HG02938 (cell line): ENCODE data around the gene CELSR1.

Source experiments
- ATAC-seq: cut with Tn5 transposase; IDR thresholded peaks from one replicate; pipeline ENCODE4 v1.9.1; 2021; ENCODE audit warnings: mild to moderate bottlenecking, moderate library complexity; ENCODE audit not compliant: unreplicated experiment

Gene CELSR1

GRCh38 chr22:46429325-46429853, 108.0 kb downstream of the CELSR1 start:
- ATAC-seq = no peak

- no peak for ATAC-seq
Observed at GRCh38 chr22:46428602-46429324, 108.7 kb downstream of the CELSR1 start.

- no peak for ATAC-seq
Observed at GRCh38 chr22:46428171-46428570, 109.2 kb downstream of the CELSR1 start.

GRCh38 chr22:46425016-46425415, 112.4 kb downstream of the CELSR1 start:
- ATAC-seq = no peak

GRCh38 chr22:46424496-46424895, 112.9 kb downstream of the CELSR1 start:
- no peak for ATAC-seq

GRCh38 chr22:46422896-46423295, 114.5 kb downstream of the CELSR1 start:
- ATAC-seq = no peak

- ATAC-seq = no peak
Observed at GRCh38 chr22:46421267-46421666, 116.2 kb downstream of the CELSR1 start.

GRCh38 chr22:46419754-46420571, 117.5 kb downstream of the CELSR1 start:
- no peak for ATAC-seq

- ATAC-seq = no peak
Observed at GRCh38 chr22:46418827-46419226, 118.6 kb downstream of the CELSR1 start.

- ATAC-seq = no peak
Observed at GRCh38 chr22:46417769-46418168, 119.7 kb downstream of the CELSR1 start.

GRCh38 chr22:46416891-46417580, 120.4 kb downstream of the CELSR1 start:
- no peak for ATAC-seq

GRCh38 chr22:46416520-46416871, 120.9 kb downstream of the CELSR1 start:
- no peak for ATAC-seq

- ATAC-seq = no peak
Observed at GRCh38 chr22:46415776-46416519, 121.5 kb downstream of the CELSR1 start.

- no peak for ATAC-seq
Observed at GRCh38 chr22:46414704-46415103, 122.7 kb downstream of the CELSR1 start.

GRCh38 chr22:46413725-46414379, 123.6 kb downstream of the CELSR1 start:
- no peak for ATAC-seq

GRCh38 chr22:46411347-46411746, 126.1 kb downstream of the CELSR1 start:
- no peak for ATAC-seq

- ATAC-seq = no peak
Observed at GRCh38 chr22:46410291-46410808, 127.1 kb downstream of the CELSR1 start.

- ATAC-seq = no peak
Observed at GRCh38 chr22:46409631-46410210, 127.7 kb downstream of the CELSR1 start.
